Endothelial cell of umbilical vein (primary cell): Measurements from ENCODE around the gene THAP9. TPM values are rescaled to one million over a fixed set of nuclear protein-coding genes. Genes with fewer than 3 reads are reported as not detected.

ENCODE experiments used
- BruUV-seq: library from RNA; stranded (reverse); fragments of 400-500 nt; replicated peaks from 2 replicates; lab custom pipeline; 2021; lab: Mats Ljungman, UMichigan
- CTCF ChIA-PET: fragments of 300-600, 350-600 bp; sonication (Branson Sonifier 250); formaldehyde crosslinking; loops from one replicate; lab custom pipeline; 2021; ENCODE audit warnings: antibody characterized with exemption, inconsistent platforms; lab: Charles Lee
- POLR2A ChIA-PET: fragments of 300-600, 350-600 bp; sonication (Branson Sonifier 250); formaldehyde crosslinking; loops from one replicate; lab custom pipeline; 2021; ENCODE audit warnings: antibody characterized with exemption, inconsistent platforms; lab: Charles Lee
- DNase-seq: peaks from one replicate; pipeline ENCODE4 v3.0.0-alpha.2; 2011; ENCODE audit warnings: low read depth, low spot score
- FAIRE-seq: peaks from 2 replicates; lab custom pipeline; 2011; peaks lifted over from hg19 to GRCh38; lab: Jason Lieb, UNC
- H2AFZ ChIP-seq: 2 replicates; pipeline ENCODE4 v1.6.0; 2012; ENCODE audit warnings: low read depth, low read length, control low read depth, inconsistent platforms
- H3K27ac ChIP-seq: 2 replicates; pipeline ENCODE4 v1.5.1; 2011; ENCODE audit warnings: low read depth, mild to moderate bottlenecking, control low read depth, low read length, moderate library complexity; ENCODE audit not compliant: insufficient read depth
- H3K27me3 ChIP-seq, 2 experiments: 2 replicates each; pipeline versions ENCODE4 v1.6.0 to v1.6.1; 2011; ENCODE audit warnings: low read length in 2 of 2, mixed read lengths in 1 of 2; ENCODE audit not compliant: control insufficient read depth in 2 of 2, insufficient read depth in 2 of 2
- H3K36me3 ChIP-seq, 2 experiments: 2 replicates in 1 of 2; 3 replicates in 1 of 2; pipeline ENCODE4 v1.5.1; 2011; ENCODE audit warnings: low read length in 2 of 2, mild to moderate bottlenecking in 1 of 2, moderate library complexity in 1 of 2; ENCODE audit not compliant: control insufficient read depth in 2 of 2, insufficient read depth in 2 of 2; ENCODE audit errors: extremely low read depth in 1 of 2
- H3K4me1 ChIP-seq: 3 replicates; pipeline ENCODE4 v1.5.1; 2011; ENCODE audit warnings: mild to moderate bottlenecking, low read length; ENCODE audit not compliant: control insufficient read depth, insufficient read depth; ENCODE audit errors: extremely low read depth
- H3K4me2 ChIP-seq: 2 replicates; pipeline ENCODE4 v1.6.1; 2011; ENCODE audit warnings: low read length, control low read depth, mixed read lengths; ENCODE audit not compliant: insufficient read depth
- H3K4me3 ChIP-seq, 3 experiments: fragments of 200-600 bp in 1 of 3; sonication (generic), shearing (Covaris generic) in 1 of 3; replicated peaks in 1 of 3; 2 replicates each; pipeline ENCODE4 v1.5.1; 2011 to 2016; ENCODE audit warnings: control low read depth in 3 of 3, low read length in 3 of 3, mild to moderate bottlenecking in 2 of 3, inconsistent platforms in 1 of 3, low read depth in 1 of 3, moderate library complexity in 1 of 3; ENCODE audit not compliant: insufficient read depth in 1 of 3
- H3K79me2 ChIP-seq: 2 replicates; pipeline ENCODE4 v1.6.0; 2012; ENCODE audit warnings: low read length, inconsistent platforms; ENCODE audit not compliant: control insufficient read depth, insufficient read depth
- H3K9ac ChIP-seq: replicated peaks from 2 replicates; pipeline ENCODE3; 2011; ENCODE audit warnings: low read length, control low read depth; ENCODE audit not compliant: insufficient read depth; ENCODE audit errors: extremely low read depth
- H3K9me1 ChIP-seq: replicated peaks from 3 replicates; pipeline ENCODE4 v1.6.0; 2011; ENCODE audit warnings: mild to moderate bottlenecking, low read length; ENCODE audit not compliant: control insufficient read depth, insufficient read depth; ENCODE audit errors: extremely low read depth
- H3K9me3 ChIP-seq: replicated peaks from 2 replicates; pipeline ENCODE4 v1.5.1; 2012; ENCODE audit warnings: low read length, inconsistent platforms; ENCODE audit not compliant: control insufficient read depth, insufficient read depth
- H4K20me1 ChIP-seq: replicated peaks from 2 replicates; pipeline ENCODE3; 2011; ENCODE audit warnings: mild to moderate bottlenecking, low read length; ENCODE audit not compliant: control insufficient read depth, insufficient read depth; ENCODE audit errors: extremely low read depth
- CTCF ChIP-seq, 2 donors: IDR thresholded peaks; 1 replicate in 1 of 2; 2 replicates in 1 of 2; pipeline ENCODE4 v1.5.1; 2011; ENCODE audit warnings: low read length in 2 of 2, mild to moderate bottlenecking in 2 of 2, moderate library complexity in 2 of 2, control low read depth in 1 of 2, inconsistent platforms in 1 of 2, low read depth in 1 of 2; ENCODE audit not compliant: insufficient read depth in 1 of 2; ENCODE audit errors: extremely low read depth in 1 of 2
- EZH2 ChIP-seq: IDR thresholded peaks from 2 replicates; pipeline ENCODE4 v1.6.1; 2012; ENCODE audit warnings: borderline replicate concordance, low read depth, mild to moderate bottlenecking, moderate library complexity, low read length, inconsistent platforms; ENCODE audit not compliant: severe bottlenecking
- FOS ChIP-seq: IDR thresholded peaks from 2 replicates; pipeline ENCODE4 v1.6.1; 2011; ENCODE audit warnings: mild to moderate bottlenecking, low read length, moderate library complexity, borderline replicate concordance; ENCODE audit not compliant: insufficient read depth
- GATA2 ChIP-seq: IDR thresholded peaks from 2 replicates; pipeline ENCODE4 v1.7.0; 2011; ENCODE audit warnings: low read depth, mild to moderate bottlenecking, moderate library complexity, mixed read lengths, low read length; ENCODE audit not compliant: insufficient read length, insufficient read depth
- JUN ChIP-seq: IDR thresholded peaks from 2 replicates; pipeline ENCODE4 v1.6.1; 2011; ENCODE audit warnings: borderline replicate concordance, low read depth; ENCODE audit not compliant: insufficient read length, insufficient read depth
- MAX ChIP-seq: IDR thresholded peaks from 2 replicates; pipeline ENCODE4 v1.6.1; 2011; ENCODE audit not compliant: insufficient read depth, insufficient read length
- MYC ChIP-seq: IDR thresholded peaks from one replicate; pipeline ENCODE4 v1.6.1; 2011; ENCODE audit warnings: mild to moderate bottlenecking, low read depth, low read length
- POLR2A ChIP-seq: IDR thresholded peaks from 2 replicates; pipeline ENCODE4 v1.6.1; 2012; ENCODE audit warnings: low read depth, mild to moderate bottlenecking, control low read depth, low read length
- POLR2AphosphoS5 ChIP-seq: IDR thresholded peaks from 2 replicates; pipeline ENCODE4 v1.6.1; 2012; ENCODE audit warnings: low read depth, mild to moderate bottlenecking, control low read depth, low read length, moderate library complexity; ENCODE audit not compliant: insufficient read depth
- dilution Hi-C: fragments of 300-500 bp; cut with MboI; formaldehyde crosslinking; loops from one replicate; pipeline ENCODE4 v1.15.0; 2019; ENCODE audit warnings: low sequenced_read_pairs; ENCODE audit not compliant: extremely low pct_ligation_motif_present
- intact Hi-C: fragments of 100-400 bp; cut with micrococcal nuclease; formaldehyde crosslinking; loops from one replicate; pipeline ENCODE4 v1.10.0; 2022
- polyA plus RNA-seq, 4 experiments: library from polyadenylated mRNA; depleted of rRNA in 3 of 4; stranded (reverse) in 3 of 4; unstranded in 1 of 4; fragments of >200 nt; gene quantifications; 2 replicates each; pipeline versions ENCODE4 v1.2.1 to v1.2.3, GENCODE V29; 2011 to 2012; ENCODE audit warnings: missing spikeins in 1 of 4
- total RNA-seq: library from RNA; stranded (reverse); gene quantifications from 2 replicates; pipeline ENCODE4 v1.2.3, GENCODE V29; 2021

THAP9 gene
- total and polyA plus RNA-seq, 2 donors (not counting 3 experiments of a cell fraction or from before 2014, with no cell fraction given): 0.86 to 1.7 TPM

GRCh38 chr4:82893942-82894341 lies 6.6 kb upstream of the THAP9 start:
- peaks cover 58% of the 10 kb centered on the region for H3K79me2 ChIP-seq
- no peak overlapping the region for H3K27ac ChIP-seq
- H3K4me1 ChIP-seq: peaks cover 22% of the 10 kb centered on the region
- no peak overlapping the region for H3K9ac ChIP-seq
- no peak for DNase-seq
- no peak overlapping the region for H3K4me3 ChIP-seq
- H3K4me2 ChIP-seq: no peak overlapping the region
- intact Hi-C loops (no loop called here), dilution Hi-C loops (no loop called here)
- no peaks in the 10 kb centered on the region for H4K20me1 ChIP-seq
- H3K27me3 ChIP-seq: no peaks in the 10 kb centered on the region
- H3K9me3 ChIP-seq: no peaks in the 10 kb centered on the region
- no peak for FAIRE-seq
- H3K36me3 ChIP-seq: peaks cover 7 to 16% of the 10 kb centered on the region in 2 experiments
- TF ChIP-seq POLR2A: no peak
- TF ChIP-seq MAX: no peak
- no peak for TF ChIP-seq GATA2
- TF ChIP-seq CTCF (IDR thresholded peaks at IDR 0.05; ENCODE audit: extremely low read depth in 1 of 2, insufficient read depth in 1 of 2, low read depth in 1 of 2, low read length in 2 of 2): no peak
- no peak for TF ChIP-seq MYC
- TF ChIP-seq EZH2: no peak
- TF ChIP-seq POLR2AphosphoS5: no peak
- no peak for TF ChIP-seq FOS
- no peak for TF ChIP-seq JUN
- H3K9me1 ChIP-seq: no peaks in the 10 kb centered on the region
- ChIA-PET POLR2A (no interaction called here), CTCF (no interaction called here)
- no TSS peak for BruUV-seq
- H2AFZ ChIP-seq: no peak overlapping the region
